Heart right ventricle (tissue), 16 donors: Measurements from ENCODE around the gene COA6. TPM values are rescaled to one million over a fixed set of nuclear protein-coding genes. Genes with fewer than 3 reads are reported as not detected.
A peak's percentile ranks its signal among the peaks of the same experiment; 100 is the strongest.
"Not testable (repeated sequence)": the region's sequence is repeated elsewhere in the genome, so short reads cannot be mapped to it uniquely, and the experiment has no call there.

Experiments used
- ATAC-seq, 8 donors: fragments of 200-7000 bp; cut with Tn5 transposase; one replicate each; pipeline ENCODE4 v1.9.1; 2020; ENCODE audit warnings: mild to moderate bottlenecking in 8 of 8, moderate library complexity in 8 of 8, moderate number of reproducible peaks in 1 of 8
- DNase-seq, 2 donors: peaks; one replicate each; pipeline ENCODE4 v3.0.0-alpha.2; 2020
- H3K27ac ChIP-seq, 10 donors: fragments of 200-600 bp; sonication (generic) in 2 of 10; one replicate each; pipeline versions ENCODE4 v1.5.0 to v1.8.0; 2020 to 2022; ENCODE audit warnings: mild to moderate bottlenecking in 3 of 10
- H3K27me3 ChIP-seq, 7 donors: fragments of 200-600 bp; one replicate each; pipeline ENCODE4 v1.8.0; 2021 to 2022; ENCODE audit warnings: mild to moderate bottlenecking in 2 of 7
- H3K36me3 ChIP-seq, 9 donors: fragments of 200-600 bp; sonication (generic) in 1 of 9; one replicate each; pipeline versions ENCODE4 v1.5.0 to v1.8.0; 2020 to 2022; ENCODE audit warnings: mild to moderate bottlenecking in 2 of 9
- H3K4me1 ChIP-seq, 9 donors: fragments of 200-600 bp; sonication (generic) in 1 of 9; one replicate each; pipeline versions ENCODE4 v1.5.0 to v1.8.0; 2020 to 2022; ENCODE audit warnings: mild to moderate bottlenecking in 4 of 9
- H3K4me3 ChIP-seq, 10 donors: fragments of 200-600 bp; sonication (generic) in 2 of 10; one replicate each; pipeline versions ENCODE4 v1.5.0 to v1.8.0; 2020 to 2022; ENCODE audit warnings: mild to moderate bottlenecking in 7 of 10, moderate library complexity in 2 of 10
- H3K9me3 ChIP-seq, 11 donors: fragments of 200-600 bp in 10 of 11; sonication (generic) in 2 of 11; one replicate each; pipeline versions ENCODE4 v1.5.0 to v1.8.0; 2013 to 2022; ENCODE audit warnings: mild to moderate bottlenecking in 2 of 11, control low read depth in 1 of 11, moderate library complexity in 1 of 11
- CTCF ChIP-seq, 9 donors: fragments of 200-600 bp; sonication (generic) in 2 of 9; IDR thresholded peaks; one replicate each; pipeline versions ENCODE4 v1.5.0 to v1.8.0; 2021 to 2022; ENCODE audit warnings: antibody characterized with exemption in 9 of 9, mild to moderate bottlenecking in 5 of 9, moderate library complexity in 1 of 9
- WGBS, 2 donors: extraction: QIAGEN DNeasy Blood & Tissue Kit; methylation state at CpG; one replicate each; pipeline ENCODE4 v1.1.7; 2013; ENCODE audit warnings: inconsistent platforms in 1 of 2; 5-methylcytosine and 5-hydroxymethylcytosine counted together
- intact Hi-C, 10 donors: fragments of 100-400 bp; cut with DNase I; formaldehyde crosslinking; loops; one replicate each; pipeline versions ENCODE4 v1.11.1 to v1.14.2; 2022
- polyA plus RNA-seq, 2 donors: library from polyadenylated mRNA; stranded (reverse); fragments of 200-250 nt; gene quantifications; one replicate each; pipeline ENCODE4 v1.2.3, GENCODE V29; 2013
- total RNA-seq, 10 donors: library from RNA; stranded (reverse); fragmentation: NEBNext Ultra II Directional in 3 of 10; extraction: Animal tissue kit (Norgen Biotek cat#: 25700) in 3 of 10; gene quantifications; one replicate each; pipeline versions ENCODE4 v1.2.1 to v1.2.4, GENCODE V29; 2021 to 2023
- donor health status: Arrhythmogenic right ventricular cardiomyopathy.
- donor health status: ischemic (EF 13 %, LVEDD 7.1; RV severe dilation, severe dysfunction).
- donor health status: healthy with polysubstance abuse.
- donor health status: DM: no; HTN: yes; CAD: no.
- donor health status: DM: no; HTN: no; CAD: no.
- donor health status: ischemic (EF 25% LVEDD 6.9; RV normal size, moderate dysfunction).
- donor health status: ischemic (EF 25% LVEDD 5.7; RV mildly dilated, moderate dysfunction).
- donor health status: healthy.
- donor health status: DM: yes; HTN: yes; CAD: no.
- donor health status: Ischemic cardiomyopathy.
- donor health status: ischemic (EF 35%, LVEDD 5.7; RV mildly dilated, moderate dysfunction).
- donor health status: nonischemic (EF 11% LVEDD 7.7; RV severe dilation, severe dysfunction).
- donor health status: DM: yes; HTN: yes; CAD: no.
- donor health status: PGD.
- donor health status: ischemic (EF 29% LVEDD 5.4; RV normal size, mild dysfunction).
- donor health status: nonischemic (EF 23%, LVEDD 6.1; RV moderate dilation, normal function).

The COA6 gene
- total and polyA plus RNA-seq, 12 donors = 23.4 to 98.5 (median 29.5) TPM

- H3K27ac ChIP-seq = no peak overlapping the region
- H3K27me3 ChIP-seq = peaks cover 0 to 19% (median 8%) of the 10 kb centered on the region in 7 donors
- DNase-seq (no peak), ATAC-seq (no peak)
- H3K4me3 ChIP-seq = no peak overlapping the region
- TF ChIP-seq CTCF (IDR thresholded peaks at IDR 0.05) = no peak
- no peaks in the 10 kb centered on the region for H3K36me3 ChIP-seq
- H3K9me3 ChIP-seq = peaks cover 0 to 15% (median 0%) of the 10 kb centered on the region in 11 donors
- WGBS, 2 donors = 85 to 100% methylated on average over 1 of the region's 1 CpG
- intact Hi-C loops = no loop called here
- H3K4me1 ChIP-seq = no peaks in the 10 kb centered on the region
Measured at GRCh38 chr1:234345237-234345636, 28.0 kb upstream of the COA6 start.

GRCh38 chr1:234348964-234349363 lies 24.3 kb upstream of the COA6 start:
- H3K27me3 ChIP-seq = peaks cover 0 to 23% (median 8%) of the 10 kb centered on the region in 7 donors

GRCh38 chr1:234355782-234356510 lies 17.3 kb upstream of the COA6 start:
- Histone ChIP-seq H3K4me3 (no peak overlapping the region), H3K27me3 (peaks cover 0 to 26% (median 12%) of the 10 kb centered on the region in 7 donors), H3K9me3 (peaks cover 0 to 6% (median 0%) of the 10 kb centered on the region in 11 donors), H3K36me3 (no peaks in the 10 kb centered on the region), H3K4me1 (no peaks in the 10 kb centered on the region), H3K27ac (no peak overlapping the region)
- intact Hi-C loops = no loop called here
- TF ChIP-seq CTCF (IDR thresholded peaks at IDR 0.05) = no peak
- DNase-seq (no peak), ATAC-seq (no peak)
- WGBS, 2 donors = 75 to 76% methylated on average over 3 of the region's 3 CpGs

More at GRCh38 chr1:234348964-234349363, 24.3 kb upstream of the COA6 start:
- WGBS, 2 donors = 40 to 54% methylated on average over 4 of the region's 4 CpGs
- no peak for ATAC-seq
- no peaks in the 10 kb centered on the region for H3K36me3 ChIP-seq
- no peak overlapping the region for H3K4me3 ChIP-seq
- no peaks in the 10 kb centered on the region for H3K4me1 ChIP-seq
- no peak for DNase-seq
- intact Hi-C loops = no loop called here
- TF ChIP-seq CTCF (IDR thresholded peaks at IDR 0.05) = no peak
- H3K27ac ChIP-seq = no peak overlapping the region
- H3K9me3 ChIP-seq = peaks cover 0 to 15% (median 0%) of the 10 kb centered on the region in 11 donors

- H3K27ac ChIP-seq, intact Hi-C loops, H3K36me3 ChIP-seq, H3K4me1 ChIP-seq, H3K9me3 ChIP-seq: not testable (repeated sequence)
- DNase-seq = peak in 1 of 2 donors; percentile 30
- peak in 2 of 8 donors; percentile 34 to 63 for ATAC-seq
- WGBS, 2 donors = 42 to 55% methylated on average over 35 of the region's 35 CpGs
- Histone ChIP-seq H3K27me3 (peaks cover 0 to 22% (median 12%) of the 10 kb centered on the region in 7 donors), H3K4me3 (peak overlapping the region in 8 of 10 donors; percentile 4 to 40 (median 30))
Measured at GRCh38 chr1:234356615-234357269, 16.5 kb upstream of the COA6 start.

GRCh38 chr1:234357831-234358230 lies 15.4 kb upstream of the COA6 start:
- intact Hi-C loops = no loop called here
- no peak for DNase-seq
- Histone ChIP-seq H3K4me1 (no peaks in the 10 kb centered on the region), H3K27ac (no peak overlapping the region), H3K36me3 (no peaks in the 10 kb centered on the region), H3K27me3 (peaks cover 0 to 22% (median 11%) of the 10 kb centered on the region in 7 donors), H3K4me3 (no peak overlapping the region), H3K9me3 (peaks cover 0 to 6% (median 0%) of the 10 kb centered on the region in 11 donors)
- no peak for ATAC-seq
- no peak for TF ChIP-seq CTCF (IDR thresholded peaks at IDR 0.05)
